Gastroesophageal sphincter (tissue), 4 donors: ENCODE results near the gene ARHGEF2. TPM values are rescaled to one million over a fixed set of nuclear protein-coding genes. Genes with fewer than 3 reads are reported as not detected.

ENCODE experiments used
- ATAC-seq: fragments of 150-250 bp; one replicate; pipeline ENCODE4 v1.9.1; 2016; ENCODE audit warnings: mild to moderate bottlenecking, moderate library complexity
- H3K27ac ChIP-seq, 4 donors: fragments of 200-600 bp; sonication (generic) in 3 of 4; 1 replicate in 3 of 4; 2 replicates in 1 of 4; pipeline ENCODE4 v1.5.1; 2016 to 2019
- H3K27me3 ChIP-seq: fragments of 200-600 bp; sonication (generic); one replicate; pipeline ENCODE4 v1.5.1; 2019
- H3K36me3 ChIP-seq, 2 donors: fragments of 200-600 bp; sonication (generic); one replicate each; pipeline ENCODE4 v1.5.1; 2019; ENCODE audit warnings: control low read depth in 1 of 2
- H3K4me1 ChIP-seq, 3 donors: fragments of 200-600 bp; sonication (generic); 1 replicate in 2 of 3; 2 replicates in 1 of 3; pipeline ENCODE4 v1.5.1; 2016 to 2019; ENCODE audit warnings: control low read depth in 2 of 3
- H3K4me3 ChIP-seq, 2 donors: fragments of 200-600 bp; sonication (generic); one replicate each; pipeline ENCODE4 v1.5.1; 2019; ENCODE audit warnings: mild to moderate bottlenecking in 1 of 2, moderate library complexity in 1 of 2
- H3K9me3 ChIP-seq, 3 donors: fragments of 200-600 bp; sonication (generic); one replicate each; pipeline ENCODE4 v1.5.1; 2017 to 2019; ENCODE audit warnings: control low read depth in 2 of 3
- CTCF ChIP-seq, 4 experiments: fragments of 200-600 bp in 2 of 4; fragments of 450-650 bp in 2 of 4; sonication (generic) in 1 of 4; IDR thresholded peaks; one replicate each; pipeline ENCODE4 v1.5.1; 2017 to 2019; ENCODE audit warnings: antibody characterized with exemption in 4 of 4, mild to moderate bottlenecking in 2 of 4, moderate library complexity in 2 of 4
- EP300 ChIP-seq: sonication (generic); formaldehyde crosslinking; IDR thresholded peaks from one replicate; pipeline ENCODE4 v1.6.1; 2017; ENCODE audit warnings: antibody characterized with exemption, mild to moderate bottlenecking
- POLR2A ChIP-seq, 2 donors: fragments of 450-650 bp; IDR thresholded peaks; one replicate each; pipeline ENCODE4 v1.6.1; 2017; ENCODE audit warnings: antibody characterized with exemption in 2 of 2, mild to moderate bottlenecking in 2 of 2, moderate library complexity in 1 of 2
- POLR2AphosphoS5 ChIP-seq: sonication (generic); formaldehyde crosslinking; IDR thresholded peaks from one replicate; pipeline ENCODE4 v1.6.1; 2017; ENCODE audit warnings: antibody characterized with exemption
- WGBS, 2 donors: methylation state at CpG; one replicate each; pipeline ENCODE4 v1.1.5; 2018; ENCODE audit warnings: low coverage in 1 of 2; 5-methylcytosine and 5-hydroxymethylcytosine counted together
- total RNA-seq, 4 donors: library from RNA; depleted of rRNA; stranded (reverse); fragments of >200 nt; gene quantifications; one replicate each; pipeline ENCODE4 v1.1.0, GENCODE V29; 2016

ARHGEF2 gene
- total RNA-seq, 4 donors from 2014 or later = 69.7 to 94.0 (median 82.6) TPM

GRCh38 chr1:155970531-155971167, 7.7 kb downstream of the ARHGEF2 start:
- Histone ChIP-seq H3K36me3 (peaks cover 0 to 25% of the 10 kb centered on the region in 2 donors), H3K27ac (peak overlapping the region; percentile 1 to 97 (median 91)), H3K4me3 (no peak overlapping the region), H3K4me1 (peaks cover 20 to 100% (median 87%) of the 10 kb centered on the region in 3 donors), H3K9me3 (no peaks in the 10 kb centered on the region), H3K27me3 (no peaks in the 10 kb centered on the region)
- TF ChIP-seq POLR2AphosphoS5 (peak; percentile 15), POLR2A (IDR thresholded peaks at IDR 0.05) (no peak)
- WGBS, 2 donors = 10 to 12% methylated on average over 6 to 9 of the region's 11 CpGs
- peak; percentile 75 for ATAC-seq

- no peak for TF ChIP-seq CTCF (IDR thresholded peaks at IDR 0.05)
- TF ChIP-seq EP300 = no peak
- no peak for TF ChIP-seq POLR2AphosphoS5
- no peak for TF ChIP-seq POLR2A (IDR thresholded peaks at IDR 0.05)
- H3K36me3 ChIP-seq = peaks cover 0 to 37% of the 10 kb centered on the region in 2 donors
- H3K27me3 ChIP-seq = no peaks in the 10 kb centered on the region
- no peak for ATAC-seq
- H3K4me3 ChIP-seq = no peak overlapping the region
- no peaks in the 10 kb centered on the region for H3K9me3 ChIP-seq
- peaks cover 18 to 91% (median 75%) of the 10 kb centered on the region in 3 donors for H3K4me1 ChIP-seq
- 60% methylated on average over 1 of the region's 9 CpGs; no CpG with 5 or more reads in 1 of the 2 donors for WGBS, 2 donors
- H3K27ac ChIP-seq = peak overlapping the region in 3 of 4 donors; percentile 89 to 97 (median 93)
Measured at GRCh38 chr1:155969377-155969791, 9.0 kb downstream of the ARHGEF2 start.

GRCh38 chr1:155968670-155969069, 9.7 kb downstream of the ARHGEF2 start:
- no peak for ATAC-seq
- Histone ChIP-seq H3K9me3 (no peaks in the 10 kb centered on the region), H3K27me3 (no peaks in the 10 kb centered on the region), H3K36me3 (peaks cover 0 to 44% of the 10 kb centered on the region in 2 donors), H3K27ac (peak overlapping the region in 3 of 4 donors; percentile 89 to 97 (median 93)), H3K4me3 (no peak overlapping the region), H3K4me1 (peaks cover 14 to 85% (median 68%) of the 10 kb centered on the region in 3 donors)
- TF ChIP-seq EP300 (no peak), POLR2A (IDR thresholded peaks at IDR 0.05) (no peak), POLR2AphosphoS5 (no peak), CTCF (IDR thresholded peaks at IDR 0.05) (no peak)
- WGBS, 2 donors = 23% methylated on average over 2 of the region's 3 CpGs; no CpG with 5 or more reads in 1 of the 2 donors

GRCh38 chr1:155968051-155968400, 10.3 kb downstream of the ARHGEF2 start:
- TF ChIP-seq EP300 = no peak
- WGBS, 2 donors = 53% methylated on average over 3 of the region's 7 CpGs; no CpG with 5 or more reads in 1 of the 2 donors
- Histone ChIP-seq H3K36me3 (peaks cover 0 to 51% of the 10 kb centered on the region in 2 donors), H3K4me1 (peaks cover 14 to 85% (median 65%) of the 10 kb centered on the region in 3 donors), H3K27me3 (no peaks in the 10 kb centered on the region), H3K4me3 (peak overlapping the region in 1 of 2 donors; percentile 27), H3K9me3 (no peaks in the 10 kb centered on the region), H3K27ac (peak overlapping the region; percentile 71 to 97 (median 91))
- ATAC-seq = no peak

GRCh38 chr1:155967341-155968050, 10.9 kb downstream of the ARHGEF2 start:
- H3K27ac ChIP-seq = peak overlapping the region; percentile 71 to 97 (median 91)
- ATAC-seq = peak; percentile 42
- TF ChIP-seq POLR2AphosphoS5 (no peak), EP300 (no peak), CTCF (IDR thresholded peaks at IDR 0.05) (no peak)
- H3K9me3 ChIP-seq = no peaks in the 10 kb centered on the region
- peak overlapping the region in 1 of 2 donors; percentile 27 for H3K4me3 ChIP-seq
- H3K36me3 ChIP-seq = peaks cover 0 to 56% of the 10 kb centered on the region in 2 donors
- H3K27me3 ChIP-seq = no peaks in the 10 kb centered on the region
- WGBS, 2 donors = 14 to 25% methylated on average over 7 of the region's 13 CpGs
- peaks cover 19 to 85% (median 66%) of the 10 kb centered on the region in 3 donors for H3K4me1 ChIP-seq
